MCF 10A (cell line): Measurements from ENCODE around the gene VPREB3. TPM values are rescaled to one million over a fixed set of nuclear protein-coding genes. Genes with fewer than 3 reads are reported as not detected.
A peak's percentile ranks its signal among the peaks of the same experiment; 100 is the strongest.

Source experiments
- BruUV-seq: library from RNA; stranded (reverse); fragments of 400-500 nt; replicated peaks from 2 replicates; lab custom pipeline; 2021; lab: Mats Ljungman, UMichigan
- CTCF ChIA-PET: fragments of 300-600 bp; sonication (Branson Sonifier 250); formaldehyde crosslinking; extraction: SDS; loops from one replicate; lab custom pipeline; 2021; ENCODE audit warnings: antibody characterized with exemption, inconsistent platforms; lab: Yijun Ruan, JAX
- POLR2A ChIA-PET: fragments of 300-600, 350-650 bp; sonication (Branson Sonifier 250); formaldehyde crosslinking; extraction: SDS; loops from one replicate; lab custom pipeline; 2020; ENCODE audit warnings: antibody characterized with exemption, inconsistent platforms; lab: Yijun Ruan, JAX
- DNase-seq: peaks from one replicate; pipeline ENCODE4 v3.0.0-alpha.2; 2018; ENCODE audit not compliant: unreplicated experiment
- H3K27ac Mint-ChIP-seq: one replicate; pipeline ENCODE4 v1.8.0; 2022; ENCODE audit warnings: mild to moderate bottlenecking, low read depth, mixed read lengths; ENCODE audit not compliant: unreplicated experiment
- H3K27me3 Mint-ChIP-seq: one replicate; pipeline ENCODE4 v1.8.0; 2022; ENCODE audit warnings: mixed read lengths; ENCODE audit not compliant: insufficient read depth, unreplicated experiment
- H3K36me3 Mint-ChIP-seq: one replicate; pipeline ENCODE4 v1.8.0; 2022; ENCODE audit warnings: mild to moderate bottlenecking, moderate library complexity, mixed read lengths; ENCODE audit not compliant: insufficient read depth, unreplicated experiment
- H3K4me1 Mint-ChIP-seq: one replicate; pipeline ENCODE4 v1.8.0; 2022; ENCODE audit warnings: mixed read lengths; ENCODE audit not compliant: insufficient read depth, unreplicated experiment
- H3K4me3 Mint-ChIP-seq: one replicate; pipeline ENCODE4 v1.8.0; 2022; ENCODE audit warnings: mild to moderate bottlenecking, moderate library complexity, mixed read lengths; ENCODE audit not compliant: unreplicated experiment
- H3K9me3 Mint-ChIP-seq: one replicate; pipeline ENCODE4 v1.8.0; 2022; ENCODE audit warnings: mixed read lengths; ENCODE audit not compliant: unreplicated experiment
- CTCF ChIP-seq: fragments of 200-600 bp; IDR thresholded peaks from one replicate; pipeline ENCODE4 v1.8.0; 2022; ENCODE audit warnings: antibody characterized with exemption, mild to moderate bottlenecking; ENCODE audit not compliant: unreplicated experiment
- intact Hi-C: fragments of 100-400 bp; cut with micrococcal nuclease; formaldehyde crosslinking; loops from 2 replicates; pipeline ENCODE4 v1.14.1; 2022
- total RNA-seq: library from RNA; stranded (reverse); gene quantifications from 2 replicates; pipeline ENCODE4 v1.2.3, GENCODE V29; 2022

Gene VPREB3
- total RNA-seq, 1 experiment from 2014 or later = not detected

GRCh38 chr22:23772649-23773473 lies 18.6 kb upstream of the VPREB3 start, which contains the start of gene MMP11:
MMP11 (plus strand) TSS chr22:23772849; CDS start chr22:23772871, 22 bp downstream.
- no peak within 1 kb of the TSS for H3K27ac Mint-ChIP-seq
- H3K9me3 Mint-ChIP-seq = no peaks in the 10 kb centered on the region
- intact Hi-C loops = no loop called here
- H3K4me1 Mint-ChIP-seq = peaks cover 15% of the 10 kb centered on the region
- H3K27me3 Mint-ChIP-seq = no peaks in the 10 kb centered on the region
- ChIA-PET CTCF (interaction anchor here (0.6 to 7.0 kb wide), 2 partner anchors 19 to 77 kb away, joined by 3 to 53 read pairs; partner anchors contain the start of gene VPREB3), POLR2A (interaction anchor here (0.6 to 2.2 kb wide), 2 partner anchors 8 to 15 kb away, joined by 3 to 8 read pairs; no protein-coding TSS in a partner anchor)
- BruUV-seq = no TSS peak
- DNase-seq = peak; percentile 27
- H3K36me3 Mint-ChIP-seq = peaks cover 6% of the 10 kb centered on the region
- no peak for TF ChIP-seq CTCF
- peak within 1 kb of the TSS; percentile 40 for H3K4me3 Mint-ChIP-seq

- DNase-seq = no peak
- H3K27me3 Mint-ChIP-seq = no peaks in the 10 kb centered on the region
- TF ChIP-seq CTCF = no peak
- H3K4me1 Mint-ChIP-seq = peaks cover 15% of the 10 kb centered on the region
- ChIA-PET POLR2A (interaction anchor here (0.6 to 2.2 kb wide), 2 partner anchors 9 to 16 kb away, joined by 3 to 8 read pairs; no protein-coding TSS in a partner anchor), CTCF (interaction anchor here (7.0 kb wide), 1 partner anchor 78 kb away, joined by 53 read pairs; no protein-coding TSS in a partner anchor)
- BruUV-seq = no TSS peak
- peaks cover 6% of the 10 kb centered on the region for H3K36me3 Mint-ChIP-seq
- H3K27ac Mint-ChIP-seq = no peak overlapping the region
- peak overlapping the region; percentile 40 for H3K4me3 Mint-ChIP-seq
- no peaks in the 10 kb centered on the region for H3K9me3 Mint-ChIP-seq
- intact Hi-C loops = no loop called here
Observed at GRCh38 chr22:23772315-23772648, 18.1 kb upstream of the VPREB3 start.

- ChIA-PET CTCF (interaction anchor here (0.6 to 7.0 kb wide), 8 partner anchors 16 to 1054 kb away, joined by 3 to 53 read pairs (median 5); no protein-coding TSS in a partner anchor), POLR2A (interaction anchor here (2.0 kb wide), 1 partner anchor 82 kb away, joined by 11 read pairs; no protein-coding TSS in a partner anchor)
- BruUV-seq = no TSS peak
- no peak overlapping the region for H3K4me3 Mint-ChIP-seq
- H3K9me3 Mint-ChIP-seq = no peaks in the 10 kb centered on the region
- intact Hi-C loops = loop anchor here (5.0 kb wide), 2 partner anchors 78 to 227 kb away; no protein-coding TSS in a partner anchor
- DNase-seq = no peak
- H3K36me3 Mint-ChIP-seq = peaks cover 6% of the 10 kb centered on the region
- TF ChIP-seq CTCF = no peak
- no peak overlapping the region for H3K27ac Mint-ChIP-seq
- H3K27me3 Mint-ChIP-seq = no peaks in the 10 kb centered on the region
- H3K4me1 Mint-ChIP-seq = peaks cover 18% of the 10 kb centered on the region
Observed at GRCh38 chr22:23769321-23769965, 15.2 kb upstream of the VPREB3 start.
